Kidney (tissue), 14 donors: ENCODE measurements around the gene SLC25A18. TPM values are rescaled to one million over a fixed set of nuclear protein-coding genes. Genes with fewer than 3 reads are reported as not detected.

Source experiments
- DNase-seq, 5 donors: peaks; one replicate each; pipeline ENCODE4 v3.0.0-alpha.2; 2013 to 2020
- FAIRE-seq: peaks from 2 replicates; lab custom pipeline; 2012; peaks lifted over from hg19 to GRCh38; lab: Jason Lieb, UNC
- H3K27ac ChIP-seq, 2 donors: one replicate each; pipeline ENCODE4 v1.7.0; 2013; ENCODE audit warnings: low read depth in 2 of 2, low read length in 2 of 2, inconsistent platforms in 1 of 2
- H3K27me3 ChIP-seq: one replicate; pipeline ENCODE4 v1.7.1; 2013; ENCODE audit warnings: low read length, inconsistent platforms; ENCODE audit not compliant: control insufficient read depth, insufficient read depth
- H3K36me3 ChIP-seq, 3 donors: one replicate each; pipeline versions ENCODE4 v1.7.0 to v1.7.1; 2013; ENCODE audit warnings: low read length in 3 of 3, control low read depth in 1 of 3, inconsistent platforms in 1 of 3; ENCODE audit not compliant: insufficient read depth in 3 of 3, control insufficient read depth in 2 of 3
- H3K4me1 ChIP-seq, 3 donors: one replicate each; pipeline versions ENCODE4 v1.7.0 to v1.7.1; 2013; ENCODE audit warnings: low read length in 3 of 3, inconsistent platforms in 1 of 3, low read depth in 1 of 3; ENCODE audit not compliant: control insufficient read depth in 2 of 3, insufficient read depth in 2 of 3
- H3K4me3 ChIP-seq, 3 donors: one replicate each; pipeline versions ENCODE4 v1.7.0 to v1.8.1; 2013; ENCODE audit warnings: low read length in 3 of 3, control low read depth in 1 of 3, inconsistent platforms in 1 of 3
- H3K9ac ChIP-seq, 3 donors: one replicate each; pipeline versions ENCODE4 v1.7.0 to v1.7.1; 2013; ENCODE audit warnings: low read length in 3 of 3, control low read depth in 1 of 3, inconsistent platforms in 1 of 3
- H3K9me3 ChIP-seq, 3 donors: one replicate each; pipeline versions ENCODE4 v1.7.0 to v1.7.1; 2013; ENCODE audit warnings: low read length in 3 of 3, control low read depth in 1 of 3, inconsistent platforms in 1 of 3; ENCODE audit not compliant: control insufficient read depth in 2 of 3, insufficient read depth in 1 of 3
- intact Hi-C: fragments of 100-400 bp; cut with DNase I; formaldehyde crosslinking; loops from one replicate; pipeline ENCODE4 v1.11.1; 2022
- polyA plus RNA-seq: library from polyadenylated mRNA; stranded (reverse); fragments of 350-450 nt; fragmentation: Illumina TruSeq; extraction: RNeasy Lipid Tissue Mini Kit (QIAGEN cat#74804); gene quantifications from one replicate; pipeline ENCODE4 v1.2.3, GENCODE V29; 2014; ENCODE audit warnings: low read depth, low replicate concordance; ENCODE audit not compliant: insufficient read depth
- total RNA-seq: library from RNA; stranded (reverse); fragmentation: NEBNext Ultra II Directional; extraction: Animal tissue kit (Norgen Biotek cat#: 25700); gene quantifications from one replicate; pipeline ENCODE4 v1.2.1, GENCODE V29; 2021
- TF ChIP-seq, protein P1 (sequence below): IDR thresholded peaks from 3 replicates; pipeline ENCODE4 v1.5.1; 2012; ENCODE audit warnings: mild to moderate bottlenecking, moderate library complexity, borderline replicate concordance; ENCODE audit not compliant: insufficient read depth; ENCODE audit errors: extremely low read depth
- donor health status: control.
- donor health status: control.
- donor health status: control.
- donor health status: control.
- donor health status: control.
- donor health status: DM: yes; HTN: yes; CAD: no.
- donor health status: Normal renal cell carcinoma (clear cell type).

Gene SLC25A18
- total and polyA plus RNA-seq, 2 donors from 2014 or later = 0.41 to 1.1 TPM

DNA sequence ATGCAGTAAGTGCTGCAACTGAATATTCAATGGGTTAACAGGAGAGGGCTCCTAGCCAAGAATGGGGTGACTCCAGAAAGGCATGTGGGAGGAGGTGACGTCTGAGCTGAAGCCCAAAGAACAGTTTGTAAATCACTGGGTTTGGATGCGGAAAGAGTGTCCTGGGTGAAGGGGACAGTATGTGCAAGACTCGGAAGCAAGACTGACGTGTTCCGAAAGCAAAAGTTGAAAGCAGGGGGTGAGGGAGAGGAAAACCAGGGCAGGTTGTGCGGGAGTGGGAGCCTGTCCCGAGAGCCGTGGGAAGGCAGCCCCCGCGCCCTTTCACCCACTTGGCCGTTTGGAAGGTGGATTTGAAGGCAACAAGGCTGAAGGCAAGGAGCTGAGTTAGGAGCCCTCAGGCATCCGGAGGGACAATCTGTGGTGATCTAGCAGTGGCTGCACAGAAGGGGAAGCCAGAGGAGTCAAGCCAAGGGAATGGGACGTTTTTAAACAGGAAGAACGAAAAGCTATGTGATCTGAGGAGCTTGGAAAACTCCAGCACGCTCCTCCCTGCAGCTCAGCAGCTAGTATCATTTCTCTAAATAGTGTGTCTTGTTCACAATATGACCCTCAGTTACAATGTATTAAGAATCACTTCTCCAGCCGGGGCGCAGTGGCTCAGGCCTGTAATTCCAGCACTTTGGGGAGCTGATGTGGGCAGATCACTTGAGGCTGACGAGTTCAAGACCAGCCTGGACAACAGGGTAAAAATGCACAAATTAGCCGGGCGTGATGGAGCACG, 7.7 kb downstream of the SLC25A18 start:
- Histone ChIP-seq H3K4me1 (peaks cover 0 to 19% (median 0%) of the 10 kb centered on the region in 3 donors), H3K27me3 (no peaks in the 10 kb centered on the region), H3K4me3 (peak overlapping the region in 2 of 3 donors; percentile 55 to 58), H3K27ac (peak overlapping the region; percentile 12 to 81), H3K9me3 (no peaks in the 10 kb centered on the region), H3K9ac (peak overlapping the region in 1 of 3 donors; percentile 8), H3K36me3 (no peaks in the 10 kb centered on the region)
- peak in 4 of 5 donors; percentile 45 to 89 (median 70) for DNase-seq
- TF ChIP-seq, protein P1, sequence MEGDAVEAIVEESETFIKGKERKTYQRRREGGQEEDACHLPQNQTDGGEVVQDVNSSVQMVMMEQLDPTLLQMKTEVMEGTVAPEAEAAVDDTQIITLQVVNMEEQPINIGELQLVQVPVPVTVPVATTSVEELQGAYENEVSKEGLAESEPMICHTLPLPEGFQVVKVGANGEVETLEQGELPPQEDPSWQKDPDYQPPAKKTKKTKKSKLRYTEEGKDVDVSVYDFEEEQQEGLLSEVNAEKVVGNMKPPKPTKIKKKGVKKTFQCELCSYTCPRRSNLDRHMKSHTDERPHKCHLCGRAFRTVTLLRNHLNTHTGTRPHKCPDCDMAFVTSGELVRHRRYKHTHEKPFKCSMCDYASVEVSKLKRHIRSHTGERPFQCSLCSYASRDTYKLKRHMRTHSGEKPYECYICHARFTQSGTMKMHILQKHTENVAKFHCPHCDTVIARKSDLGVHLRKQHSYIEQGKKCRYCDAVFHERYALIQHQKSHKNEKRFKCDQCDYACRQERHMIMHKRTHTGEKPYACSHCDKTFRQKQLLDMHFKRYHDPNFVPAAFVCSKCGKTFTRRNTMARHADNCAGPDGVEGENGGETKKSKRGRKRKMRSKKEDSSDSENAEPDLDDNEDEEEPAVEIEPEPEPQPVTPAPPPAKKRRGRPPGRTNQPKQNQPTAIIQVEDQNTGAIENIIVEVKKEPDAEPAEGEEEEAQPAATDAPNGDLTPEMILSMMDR = no peak
- intact Hi-C loops = no loop called here
- no peak for FAIRE-seq

DNA sequence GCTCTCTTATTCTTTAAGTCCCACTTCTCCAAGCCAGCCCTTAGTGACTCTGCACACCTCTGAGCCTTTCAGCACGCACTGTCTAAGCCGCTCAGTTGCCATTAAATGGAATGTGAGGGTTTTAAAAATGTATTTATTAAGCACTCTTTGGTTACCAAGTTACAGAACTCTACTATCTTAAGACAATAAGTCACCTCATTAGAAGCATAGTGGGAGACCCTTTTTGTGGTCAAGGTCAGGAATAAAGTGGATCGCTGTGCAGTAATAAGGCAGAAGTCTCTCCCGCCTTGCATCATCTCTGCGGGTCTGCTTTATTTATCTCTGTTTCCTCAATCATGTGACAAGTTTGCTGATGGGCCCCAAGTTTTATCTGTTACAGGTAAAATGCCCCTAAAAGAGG, 11.9 kb downstream of the SLC25A18 start:
- H3K4me3 ChIP-seq = no peak overlapping the region
- intact Hi-C loops = no loop called here
- DNase-seq (no peak), FAIRE-seq (no peak)
- H3K9me3 ChIP-seq = no peaks in the 10 kb centered on the region
- no peak overlapping the region for H3K9ac ChIP-seq
- no peak overlapping the region for H3K27ac ChIP-seq
- TF ChIP-seq, protein P1 = no peak
- H3K27me3 ChIP-seq = no peaks in the 10 kb centered on the region
- H3K36me3 ChIP-seq = no peaks in the 10 kb centered on the region
- H3K4me1 ChIP-seq = peaks cover 0 to 15% (median 0%) of the 10 kb centered on the region in 3 donors

DNA sequence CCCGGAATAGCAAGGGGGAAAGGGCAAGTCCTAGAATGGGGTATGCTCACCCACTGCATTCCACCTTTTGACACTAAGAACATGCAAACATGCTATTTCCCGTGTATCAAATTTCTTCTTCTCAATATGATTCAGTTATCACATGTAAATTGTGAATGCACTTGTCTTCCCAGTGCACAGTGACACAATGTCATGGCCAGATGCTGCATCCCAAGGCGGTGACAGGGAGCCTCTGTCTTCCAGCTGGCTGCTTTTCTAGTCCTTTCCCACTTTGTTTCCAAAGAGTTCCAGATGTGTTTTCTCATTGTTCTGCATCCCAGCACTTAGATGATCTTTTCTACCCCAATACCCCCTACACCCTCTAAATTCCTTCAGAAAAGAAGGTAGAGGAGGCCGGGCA, 12.4 kb downstream of the SLC25A18 start:
- Histone ChIP-seq H3K27me3 (no peaks in the 10 kb centered on the region), H3K9me3 (no peaks in the 10 kb centered on the region), H3K9ac (no peak overlapping the region), H3K4me1 (peaks cover 0 to 9% (median 0%) of the 10 kb centered on the region in 3 donors), H3K27ac (no peak overlapping the region), H3K4me3 (no peak overlapping the region), H3K36me3 (no peaks in the 10 kb centered on the region)
- FAIRE-seq (no peak), DNase-seq (peak in 2 of 5 donors; percentile 12 to 34)
- intact Hi-C loops = no loop called here
- TF ChIP-seq, protein P1 = no peak
